Esophagus muscularis mucosa (tissue), 4 donors: ENCODE measurements around the gene NUDT16L1.

Source experiments
- CTCF ChIP-seq, 3 experiments: fragments of 200-600 bp in 2 of 3; fragments of 450-650 bp in 1 of 3; sonication (generic) in 2 of 3; IDR thresholded peaks; one replicate each; pipeline ENCODE4 v1.5.1; 2017 to 2019; ENCODE audit warnings: antibody characterized with exemption in 3 of 3, mild to moderate bottlenecking in 2 of 3, moderate library complexity in 1 of 3
- EP300 ChIP-seq: sonication (generic); formaldehyde crosslinking; IDR thresholded peaks from one replicate; pipeline ENCODE4 v1.6.1; 2017; ENCODE audit warnings: antibody characterized with exemption
- POLR2A ChIP-seq: fragments of 450-650 bp; IDR thresholded peaks from one replicate; pipeline ENCODE4 v1.6.1; 2017; ENCODE audit warnings: antibody characterized with exemption, moderate library complexity, mild to moderate bottlenecking, low read depth
- POLR2AphosphoS5 ChIP-seq, 2 donors: sonication (generic); formaldehyde crosslinking; IDR thresholded peaks; one replicate each; pipeline ENCODE4 v1.6.1; 2017; ENCODE audit warnings: antibody characterized with exemption in 2 of 2

DNA sequence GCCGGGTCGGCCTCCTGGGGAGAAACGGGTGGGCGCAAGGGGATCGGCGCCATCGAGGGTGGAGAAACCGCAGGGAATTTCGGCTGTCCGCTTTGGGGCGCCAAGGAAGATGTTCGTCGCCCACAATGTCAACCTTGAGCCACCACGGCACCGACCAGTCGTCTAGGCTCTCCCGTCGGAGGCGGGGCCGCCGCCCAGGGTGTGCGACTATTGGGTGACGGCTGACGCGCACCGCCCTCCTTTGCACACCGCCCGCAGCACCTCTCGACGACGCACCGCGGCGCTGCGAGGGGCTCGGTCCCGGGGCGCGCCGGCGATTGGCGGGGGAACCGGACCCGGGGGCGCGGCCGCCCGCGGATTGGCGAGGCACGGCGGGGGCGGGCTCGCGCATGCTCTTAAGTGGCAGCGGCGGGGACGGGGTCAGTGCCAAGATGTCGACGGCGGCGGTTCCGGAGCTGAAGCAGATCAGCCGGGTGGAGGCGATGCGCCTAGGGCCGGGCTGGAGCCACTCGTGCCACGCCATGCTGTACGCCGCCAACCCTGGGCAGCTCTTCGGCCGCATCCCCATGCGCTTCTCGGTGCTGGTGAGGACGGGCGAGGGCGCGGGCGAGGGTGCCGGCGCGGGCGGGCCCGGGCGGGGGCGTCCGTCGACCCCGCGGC, at the start of gene NUDT16L1:
- TF ChIP-seq CTCF (IDR thresholded peaks at IDR 0.05) (peak; percentile 27 to 61 (median 42)), POLR2A (no peak), EP300 (no peak), POLR2AphosphoS5 (IDR thresholded peaks at IDR 0.05) (peak; percentile 58 to 81)
